GF-D8 (cell line): ENCODE results near the gene CARD18.

Experiments used
- DNase-seq: peaks from one replicate; lab custom pipeline; 2025; lab: John Stamatoyannopoulos, UW

The CARD18 gene

GRCh38 chr11:105139669-105140068 lies at the start of gene CARD18:
Gene CARD18, minus strand, starts transcription at chr11:105139769. Its CDS starts 43 bp downstream, at chr11:105139726.
- DNase-seq = no peak

DNA sequence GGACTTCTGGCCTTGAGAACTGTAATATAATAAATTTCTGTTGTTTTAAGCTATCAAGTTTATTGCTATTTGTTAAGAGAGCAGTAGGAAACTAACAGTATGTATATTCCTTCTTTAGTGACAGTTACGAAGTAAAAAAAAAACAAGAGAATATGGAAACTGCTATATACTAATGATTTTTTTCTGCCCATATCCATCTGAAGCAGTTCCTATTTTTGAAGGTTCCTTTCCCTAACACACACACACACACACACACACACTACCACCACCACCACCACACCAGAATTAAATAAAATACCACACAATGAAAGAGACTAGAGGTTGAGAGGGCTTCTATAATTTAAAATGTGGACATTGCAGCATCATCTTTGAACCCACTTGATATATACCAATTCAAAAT lies 44.4 kb upstream of the CARD18 start:
- DNase-seq = no peak

- DNase-seq = no peak
Measured at GRCh38 chr11:105183426-105183825, 43.9 kb upstream of the CARD18 start.

GRCh38 chr11:105181521-105181920 lies 42.0 kb upstream of the CARD18 start:
- peak; percentile 99 for DNase-seq

DNA sequence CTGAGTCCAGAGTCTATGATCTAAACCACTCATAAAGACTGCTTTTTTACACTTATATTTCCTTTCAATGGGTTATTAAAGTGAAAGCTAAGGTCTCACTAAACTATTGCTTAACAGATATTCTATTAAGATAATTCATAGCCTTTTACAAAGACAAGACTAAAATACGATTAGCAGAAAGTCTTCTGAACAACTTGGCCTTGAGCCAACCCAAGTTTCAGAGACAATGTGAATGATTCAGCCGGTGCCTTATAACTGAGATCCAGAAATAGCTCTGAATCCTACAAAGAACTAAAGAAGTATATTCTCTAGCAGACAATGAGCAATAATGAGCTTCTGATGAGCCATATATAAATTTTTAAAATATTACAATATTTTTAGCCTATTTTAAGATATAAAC lies 41.5 kb upstream of the CARD18 start:
- no peak for DNase-seq

DNA sequence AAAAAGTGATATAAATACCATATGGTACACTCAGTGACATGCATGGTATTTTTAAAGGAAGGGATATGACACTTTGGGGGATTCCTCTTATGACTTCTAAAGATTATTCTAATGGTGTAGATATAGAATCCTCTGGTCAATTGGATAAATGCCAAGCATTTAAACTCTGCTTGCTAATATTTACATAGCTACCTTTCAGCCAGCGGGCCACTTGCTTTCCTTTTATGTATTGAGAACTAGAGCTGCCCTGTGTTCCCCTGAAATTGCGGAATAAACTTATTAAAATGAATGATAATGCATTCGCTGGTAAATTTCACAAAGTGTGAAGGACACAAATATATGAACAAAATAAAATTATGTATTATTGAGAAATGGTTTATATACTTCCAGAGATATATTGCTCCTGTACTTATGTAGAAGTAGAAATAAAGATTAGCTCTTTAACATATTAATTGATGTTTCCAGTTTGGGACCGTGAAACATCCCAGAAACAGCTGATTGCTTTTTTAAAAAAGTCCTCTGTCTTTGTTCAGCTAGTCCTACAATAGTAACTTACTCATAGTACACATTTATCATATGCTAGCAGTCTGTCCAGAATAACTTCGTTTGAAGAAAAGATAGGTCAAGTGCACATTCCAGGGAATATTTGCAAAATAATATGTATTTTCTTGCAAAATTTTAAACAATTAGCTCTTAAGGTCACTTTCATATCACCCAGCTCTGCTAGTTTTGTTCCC lies 40.1 kb upstream of the CARD18 start:
- no peak for DNase-seq

GRCh38 chr11:105177658-105178057 lies 38.1 kb upstream of the CARD18 start:
- no peak for DNase-seq

- DNase-seq = no peak
Measured at GRCh38 chr11:105168457-105168856, 28.9 kb upstream of the CARD18 start.

DNA sequence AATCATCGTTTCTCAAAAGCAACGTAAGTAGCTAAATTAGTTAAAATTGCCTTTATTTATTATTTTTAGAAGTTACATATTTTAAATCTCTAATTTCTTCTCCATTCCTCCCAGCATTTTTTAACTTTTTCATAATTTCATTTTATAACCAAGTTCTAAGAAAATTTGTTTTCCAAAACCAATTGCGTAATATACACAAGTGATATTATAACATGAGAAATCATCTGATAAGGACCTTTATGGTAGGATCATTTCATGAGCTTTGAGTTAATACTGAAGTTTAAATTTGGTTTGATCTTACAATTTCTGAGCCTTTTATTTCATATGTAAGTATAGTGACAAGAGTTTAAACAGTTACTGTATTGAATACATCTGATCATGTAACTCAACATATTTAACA lies 27.7 kb upstream of the CARD18 start:
- no peak for DNase-seq

GRCh38 chr11:105164208-105164607 lies 24.6 kb upstream of the CARD18 start:
- DNase-seq = no peak

DNA sequence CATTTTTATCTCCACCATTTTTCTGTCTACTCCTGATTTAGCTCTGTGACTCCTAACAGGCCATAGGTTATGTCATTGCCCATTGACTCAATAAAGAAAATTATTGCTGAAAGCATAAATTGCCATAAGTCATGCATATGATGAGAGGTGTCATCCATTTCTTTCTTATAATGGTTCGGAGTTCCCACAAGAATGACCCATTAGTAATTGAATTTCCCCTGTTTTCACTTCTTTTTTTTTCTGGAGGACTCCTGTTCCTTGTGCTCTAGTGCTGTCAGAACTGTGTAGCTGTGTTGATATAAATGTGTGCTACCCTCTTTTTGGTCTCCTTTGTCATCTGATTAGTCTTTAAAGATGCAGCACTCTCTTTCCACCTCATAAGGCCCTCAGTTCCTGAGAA lies 22.9 kb upstream of the CARD18 start:
- no peak for DNase-seq

DNA sequence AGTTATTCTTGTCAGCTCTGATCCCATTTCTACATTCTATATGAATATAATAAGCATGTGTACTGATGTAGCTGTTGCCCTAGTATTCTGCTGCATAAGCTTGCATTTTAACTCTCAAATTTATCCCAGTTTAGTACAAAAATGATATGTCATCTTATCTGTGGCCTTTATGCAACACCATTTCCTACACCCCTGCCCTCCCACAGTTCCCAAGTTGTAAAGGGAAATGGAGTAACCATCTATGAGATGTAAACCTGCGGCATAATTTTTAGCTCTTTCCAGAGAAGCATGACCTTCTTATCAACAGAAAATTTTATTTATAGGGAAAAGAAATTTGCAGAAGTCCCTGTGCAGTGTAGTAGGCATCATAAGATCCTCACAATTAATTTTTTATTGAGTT lies 18.9 kb upstream of the CARD18 start:
- peak; percentile 38 for DNase-seq

DNA sequence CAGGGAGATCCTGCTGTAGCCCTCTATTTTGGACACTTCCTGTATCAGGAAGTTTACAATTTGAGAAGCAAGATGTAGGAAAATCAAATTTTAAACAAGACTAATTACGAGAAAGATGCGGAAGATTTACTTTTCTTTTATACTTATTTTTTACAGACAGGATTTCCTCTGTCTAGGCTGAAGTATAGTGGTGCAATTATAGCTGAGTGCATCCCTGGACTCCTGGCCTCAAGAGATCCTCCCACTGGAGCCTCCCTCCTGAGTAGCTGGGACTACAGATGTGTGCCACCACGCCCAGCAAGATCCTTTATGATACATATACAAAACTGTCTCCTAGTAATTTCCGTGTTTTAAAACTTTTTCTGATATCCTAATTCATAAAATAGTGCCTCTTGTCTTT lies 17.2 kb upstream of the CARD18 start:
- no peak for DNase-seq

DNA sequence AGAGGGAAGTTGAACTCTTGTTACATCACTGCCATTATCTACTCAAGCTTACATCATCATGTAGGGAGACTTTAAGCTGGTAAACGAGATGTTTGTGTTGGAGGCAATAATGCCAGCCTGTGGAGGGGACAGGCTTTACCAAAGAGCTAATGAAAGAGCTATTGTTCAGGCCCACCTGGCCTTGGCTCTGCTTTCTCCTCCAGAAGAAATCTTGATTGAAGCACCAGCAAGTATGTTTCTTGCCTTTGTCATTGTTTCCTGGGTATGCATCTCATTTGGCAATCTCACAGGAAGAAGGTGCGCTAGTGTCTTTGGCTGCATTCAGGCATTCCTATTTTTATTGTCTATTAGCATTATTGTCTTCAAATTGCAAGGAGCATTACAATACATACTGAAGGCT lies 16.7 kb upstream of the CARD18 start:
- DNase-seq = no peak

DNA sequence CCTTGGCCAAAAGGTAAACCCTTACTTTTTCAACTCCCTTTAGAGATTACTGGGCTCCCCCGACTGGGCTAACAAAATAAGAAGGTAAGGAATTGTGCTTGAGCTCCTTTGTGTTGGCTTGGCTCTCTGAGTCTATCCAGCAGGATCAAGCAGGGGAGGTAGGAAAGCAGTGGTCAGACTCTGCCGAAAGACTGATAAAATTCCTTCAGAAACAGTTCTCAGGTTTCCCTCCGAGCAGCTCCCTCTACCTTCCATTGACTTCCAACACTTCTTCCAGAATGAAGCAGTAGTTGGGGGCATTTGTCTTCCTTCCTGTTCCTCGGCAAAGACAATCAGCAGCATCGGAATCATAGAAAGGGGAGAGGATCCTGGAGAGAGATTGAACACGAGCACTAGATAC lies 16.1 kb upstream of the CARD18 start:
- DNase-seq = no peak

DNA sequence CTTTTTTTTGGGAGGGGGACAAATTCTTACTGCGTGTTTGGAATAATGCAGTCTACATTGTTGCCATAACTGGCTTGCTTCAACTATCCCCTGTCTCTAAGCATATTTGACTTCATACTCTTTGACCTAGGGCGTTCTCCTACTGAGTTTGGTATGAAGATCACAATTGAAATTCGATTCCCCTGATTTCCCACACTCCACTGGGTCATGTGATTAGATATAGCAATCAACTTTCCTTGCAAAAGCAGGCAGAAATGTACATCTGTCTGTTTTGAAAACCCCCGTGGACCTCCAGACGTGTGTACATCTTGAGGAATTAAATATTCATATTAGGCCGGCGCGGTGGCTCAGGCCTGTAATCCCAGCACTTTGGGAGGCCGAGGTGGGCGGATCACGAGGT lies 13.8 kb upstream of the CARD18 start:
- DNase-seq = no peak

- no peak for DNase-seq
Measured at GRCh38 chr11:105152560-105152959, 13.0 kb upstream of the CARD18 start.

DNA sequence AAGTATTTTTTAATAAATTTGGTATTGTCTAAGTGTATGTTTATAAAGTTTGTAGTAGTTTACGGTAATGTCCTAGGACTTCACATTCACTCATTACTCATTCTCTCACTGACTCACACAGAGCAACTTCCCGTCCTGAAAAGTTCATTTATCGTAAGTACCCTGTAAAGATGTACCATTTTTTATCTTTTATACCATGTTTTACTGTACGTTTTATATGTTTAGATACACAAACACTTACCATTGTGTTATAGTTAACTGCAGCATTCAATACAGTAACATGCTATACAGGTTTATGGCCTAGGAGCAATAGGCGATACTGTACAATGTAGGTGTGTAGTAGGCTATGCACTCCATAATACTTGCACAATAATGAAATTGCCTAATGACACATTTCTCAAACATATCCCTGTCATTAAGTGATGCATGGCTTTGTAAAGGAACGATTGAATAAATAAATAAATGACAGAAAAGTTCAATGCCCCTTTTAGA lies 12.5 kb upstream of the CARD18 start:
- no peak for DNase-seq

GRCh38 chr11:105149477-105149876 lies 9.9 kb upstream of the CARD18 start:
- no peak for DNase-seq

- DNase-seq = no peak
Measured at GRCh38 chr11:105148241-105148640, 8.7 kb upstream of the CARD18 start.

- DNase-seq = no peak
Measured at GRCh38 chr11:105144887-105145286, 5.3 kb upstream of the CARD18 start.

DNA sequence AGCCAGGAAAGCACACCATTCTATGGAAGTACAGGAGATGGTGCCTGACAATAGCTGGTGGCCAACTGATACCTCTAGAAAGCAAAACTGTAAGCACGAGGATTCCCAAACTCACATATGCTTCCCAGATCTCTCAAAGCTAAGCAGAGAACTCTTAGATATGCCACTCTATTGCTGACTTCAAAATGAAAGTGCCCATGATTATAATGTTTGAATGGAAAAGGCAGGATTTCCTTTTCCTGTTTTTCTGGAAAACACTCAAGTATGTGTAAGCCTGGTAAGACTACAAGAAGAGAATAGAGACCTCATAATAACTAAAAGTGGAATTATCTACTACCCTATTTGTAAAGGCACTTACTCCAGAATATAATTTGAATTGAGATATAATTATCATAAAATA lies 2.6 kb upstream of the CARD18 start:
- DNase-seq = no peak

GRCh38 chr11:105137286-105137685 lies 2.3 kb downstream of the CARD18 start:
- no peak for DNase-seq

DNA sequence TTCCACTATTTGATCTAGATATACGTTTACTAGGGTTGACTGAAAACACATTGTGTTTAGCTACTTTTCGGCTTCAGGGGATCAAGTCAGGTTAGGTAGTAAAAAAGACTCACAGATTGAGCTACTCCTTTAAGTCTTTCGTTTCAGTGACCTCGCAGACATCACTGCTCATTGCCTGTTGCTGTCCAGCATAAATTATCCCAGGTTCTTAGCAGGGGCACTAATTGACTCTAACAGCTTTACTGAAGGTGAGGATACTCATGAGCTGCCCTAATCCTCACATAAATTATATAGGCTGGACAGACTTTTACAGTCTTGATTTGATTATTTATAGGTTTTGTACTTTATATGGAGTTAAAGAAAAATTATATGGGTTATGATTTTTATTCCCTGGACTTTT lies 3.7 kb downstream of the CARD18 start:
- DNase-seq = no peak
